ENCODE measurements around the gene RPS17.
A peak's percentile ranks its signal among the peaks of the same experiment; 100 is the strongest.

RPS17 gene

DNA sequence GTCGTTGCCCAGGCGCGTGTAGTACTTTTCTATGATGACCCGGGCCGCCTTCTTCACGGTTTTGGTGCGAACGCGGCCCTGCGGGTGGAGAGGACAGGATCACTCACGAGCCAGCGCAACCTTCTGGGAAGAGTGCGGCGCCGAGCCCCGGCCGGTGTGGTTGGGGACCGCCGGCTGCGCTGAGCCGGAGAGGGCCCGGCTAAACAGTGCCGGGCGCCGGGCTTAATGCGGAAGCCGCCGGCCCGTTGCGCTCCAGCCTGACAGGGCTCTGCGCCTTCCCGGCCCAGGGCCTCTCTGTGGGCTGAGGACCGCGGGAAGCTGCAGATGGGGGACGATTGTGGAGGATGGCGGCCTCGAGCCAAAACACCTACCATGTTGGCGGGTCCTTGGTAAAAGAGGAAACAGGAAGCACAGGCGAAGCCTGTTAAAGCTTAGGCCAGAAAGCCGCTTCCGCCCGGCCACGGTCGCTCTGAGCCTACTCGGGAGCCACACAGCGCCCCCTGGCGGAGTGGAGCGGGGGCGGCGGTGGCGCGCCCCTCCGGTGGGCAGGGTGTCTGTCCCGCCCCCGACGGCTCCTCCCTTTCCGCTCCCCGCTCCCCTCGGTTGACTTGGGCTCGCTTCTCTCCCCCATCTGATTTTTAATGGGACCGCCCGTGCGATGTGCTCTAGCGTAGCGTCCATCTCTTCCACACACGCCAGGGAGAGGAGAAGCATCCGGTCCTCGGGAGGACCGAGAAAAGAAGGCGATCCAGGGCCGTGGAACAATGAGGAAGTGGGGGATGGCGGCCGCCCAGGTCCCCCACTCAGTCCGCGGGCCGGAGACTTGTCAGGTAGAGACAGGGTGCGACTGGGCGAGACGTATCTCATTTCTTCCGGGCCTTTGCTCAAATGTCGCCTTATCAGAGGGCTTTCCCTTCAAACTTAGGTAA is at the start of gene RPS17:
Gene RPS17 (minus strand): TSS at position 403 of the 929 bp plus-strand sequence. CDS start 29 bp downstream, at position 374.
- peaks cover 33% of the 10 kb centered on the region for H3K36me3 ChIP-seq
- no peaks in the 10 kb centered on the region for H3K9me3 ChIP-seq
- peaks cover 25 to 27% of the 10 kb centered on the region in 2 experiments for H3K4me1 ChIP-seq (ENCODE audit: control insufficient read depth in 1 of 2, insufficient read depth in 1 of 2, low read depth in 1 of 2, low read length in 1 of 2)
- TF ChIP-seq CTCF (IDR thresholded peaks at IDR 0.05) = peak; percentile 97
- H3K27me3 ChIP-seq = peaks cover 11% of the 10 kb centered on the region
- H3K27ac ChIP-seq = peak within 1 kb of the TSS; percentile 80
- peak within 1 kb of the TSS; percentile 88 to 89 for H3K4me3 ChIP-seq (ENCODE audit: low read depth in 1 of 2, low read length in 1 of 2)

GRCh38 chr15:82587805-82588204 is 47.5 kb upstream of the RPS17 start:
- H3K4me1 ChIP-seq (ENCODE audit: control insufficient read depth in 1 of 2, insufficient read depth in 1 of 2, low read depth in 1 of 2, low read length in 1 of 2) = no peaks in the 10 kb centered on the region
- H3K36me3 ChIP-seq = no peaks in the 10 kb centered on the region
- H3K27me3 ChIP-seq = peaks cover 57% of the 10 kb centered on the region
- no peaks in the 10 kb centered on the region for H3K9me3 ChIP-seq
- no peak overlapping the region for H3K4me3 ChIP-seq (ENCODE audit: low read depth in 1 of 2, low read length in 1 of 2)
- H3K27ac ChIP-seq = no peak overlapping the region
- TF ChIP-seq CTCF (IDR thresholded peaks at IDR 0.05) = no peak

DNA sequence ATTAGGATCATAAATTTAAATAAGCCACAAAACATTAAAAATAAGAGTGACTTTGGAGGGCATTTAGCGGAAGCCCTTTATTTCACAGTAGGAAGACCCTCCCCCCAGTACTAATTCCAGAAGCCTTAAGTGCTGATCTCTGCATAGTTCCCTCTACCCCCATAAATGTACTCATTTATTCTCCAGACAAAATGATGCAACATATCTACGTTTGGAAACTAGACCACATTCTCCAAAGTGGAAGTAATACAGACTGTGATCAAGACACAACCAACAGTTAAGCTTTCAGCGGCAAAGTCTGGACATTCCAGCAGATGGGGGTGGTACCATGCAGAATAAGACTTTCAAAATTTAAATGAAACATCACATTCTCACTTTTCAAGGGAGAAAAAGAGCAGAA is 44.8 kb upstream of the RPS17 start:
- H3K9me3 ChIP-seq = no peaks in the 10 kb centered on the region
- no peak for TF ChIP-seq CTCF (IDR thresholded peaks at IDR 0.05)
- peaks cover 47% of the 10 kb centered on the region for H3K27me3 ChIP-seq
- H3K4me3 ChIP-seq (ENCODE audit: low read depth in 1 of 2, low read length in 1 of 2) = no peak overlapping the region
- H3K36me3 ChIP-seq = no peaks in the 10 kb centered on the region
- H3K4me1 ChIP-seq (ENCODE audit: control insufficient read depth in 1 of 2, insufficient read depth in 1 of 2, low read depth in 1 of 2, low read length in 1 of 2) = no peaks in the 10 kb centered on the region
- no peak overlapping the region for H3K27ac ChIP-seq

DNA sequence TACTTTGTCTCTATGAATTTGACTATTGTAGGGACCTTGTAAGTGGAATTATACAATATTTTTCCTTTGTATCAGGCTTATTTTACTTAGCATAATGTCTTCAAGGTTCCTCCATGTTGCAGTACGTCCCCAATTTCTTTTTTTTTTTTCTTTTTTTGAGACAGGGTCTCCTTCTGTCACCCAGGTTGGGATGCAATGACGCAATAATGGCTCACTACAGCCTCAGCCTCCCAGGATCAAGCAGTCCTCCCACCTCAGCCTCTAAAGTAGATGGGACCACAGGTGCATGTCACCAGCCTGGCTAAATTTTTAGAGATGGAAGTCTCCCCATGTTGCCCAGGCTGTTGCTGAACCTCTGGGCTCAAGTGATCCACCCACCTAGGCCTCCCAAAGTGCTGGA is 40.5 kb upstream of the RPS17 start:
- TF ChIP-seq CTCF (IDR thresholded peaks at IDR 0.05) = no peak
- Histone ChIP-seq H3K36me3 (no peaks in the 10 kb centered on the region), H3K27me3 (peaks cover 19% of the 10 kb centered on the region), H3K4me1 (ENCODE audit: control insufficient read depth in 1 of 2, insufficient read depth in 1 of 2, low read depth in 1 of 2, low read length in 1 of 2) (no peaks in the 10 kb centered on the region), H3K9me3 (no peaks in the 10 kb centered on the region), H3K4me3 (ENCODE audit: low read depth in 1 of 2, low read length in 1 of 2) (no peak overlapping the region), H3K27ac (no peak overlapping the region)

DNA sequence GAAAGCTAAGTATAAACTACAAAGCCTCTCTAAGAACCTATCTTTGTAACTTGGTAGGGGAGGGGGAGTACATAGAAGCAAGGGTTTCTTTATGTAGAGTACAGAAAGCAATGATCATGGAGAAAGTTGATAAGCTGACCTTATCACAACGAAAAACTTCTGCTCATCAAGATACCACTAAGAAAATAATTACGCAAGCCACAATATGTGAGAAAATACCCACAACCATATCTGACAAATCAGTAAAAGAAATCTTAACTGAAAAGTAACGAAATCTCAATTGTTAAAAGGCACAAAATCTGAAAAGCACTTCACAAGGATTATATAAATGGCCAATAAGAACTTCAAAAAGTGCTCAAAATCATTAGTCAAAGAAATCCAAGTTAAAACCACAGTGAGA is 35.1 kb upstream of the RPS17 start:
- TF ChIP-seq CTCF (IDR thresholded peaks at IDR 0.05) = no peak
- no peak overlapping the region for H3K27ac ChIP-seq
- H3K4me1 ChIP-seq (ENCODE audit: control insufficient read depth in 1 of 2, insufficient read depth in 1 of 2, low read depth in 1 of 2, low read length in 1 of 2) = no peaks in the 10 kb centered on the region
- H3K4me3 ChIP-seq (ENCODE audit: low read depth in 1 of 2, low read length in 1 of 2) = no peak overlapping the region
- no peaks in the 10 kb centered on the region for H3K36me3 ChIP-seq
- H3K27me3 ChIP-seq = peaks cover 56% of the 10 kb centered on the region
- no peaks in the 10 kb centered on the region for H3K9me3 ChIP-seq

Measured in neutrophil (primary cell).